Measurements from ENCODE around the gene SLC29A3. TPM values are rescaled to one million over a fixed set of nuclear protein-coding genes. Genes with fewer than 3 reads are reported as not detected.

SLC29A3 gene
- total RNA-seq, 1 donor from 2014 or later: 11.4 TPM

DNA sequence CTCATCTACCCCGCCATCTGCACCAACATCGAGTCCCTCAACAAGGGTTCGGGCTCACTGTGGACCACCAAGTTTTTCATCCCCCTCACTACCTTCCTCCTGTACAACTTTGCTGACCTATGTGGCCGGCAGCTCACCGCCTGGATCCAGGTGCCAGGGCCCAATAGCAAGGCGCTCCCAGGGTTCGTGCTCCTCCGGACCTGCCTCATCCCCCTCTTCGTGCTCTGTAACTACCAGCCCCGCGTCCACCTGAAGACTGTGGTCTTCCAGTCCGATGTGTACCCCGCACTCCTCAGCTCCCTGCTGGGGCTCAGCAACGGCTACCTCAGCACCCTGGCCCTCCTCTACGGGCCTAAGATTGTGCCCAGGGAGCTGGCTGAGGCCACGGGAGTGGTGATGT is 43.1 kb downstream of the SLC29A3 start:
- no peaks in the 10 kb centered on the region for H3K27me3 Mint-ChIP-seq (ENCODE audit: low read depth)
- TF ChIP-seq, protein P1, sequence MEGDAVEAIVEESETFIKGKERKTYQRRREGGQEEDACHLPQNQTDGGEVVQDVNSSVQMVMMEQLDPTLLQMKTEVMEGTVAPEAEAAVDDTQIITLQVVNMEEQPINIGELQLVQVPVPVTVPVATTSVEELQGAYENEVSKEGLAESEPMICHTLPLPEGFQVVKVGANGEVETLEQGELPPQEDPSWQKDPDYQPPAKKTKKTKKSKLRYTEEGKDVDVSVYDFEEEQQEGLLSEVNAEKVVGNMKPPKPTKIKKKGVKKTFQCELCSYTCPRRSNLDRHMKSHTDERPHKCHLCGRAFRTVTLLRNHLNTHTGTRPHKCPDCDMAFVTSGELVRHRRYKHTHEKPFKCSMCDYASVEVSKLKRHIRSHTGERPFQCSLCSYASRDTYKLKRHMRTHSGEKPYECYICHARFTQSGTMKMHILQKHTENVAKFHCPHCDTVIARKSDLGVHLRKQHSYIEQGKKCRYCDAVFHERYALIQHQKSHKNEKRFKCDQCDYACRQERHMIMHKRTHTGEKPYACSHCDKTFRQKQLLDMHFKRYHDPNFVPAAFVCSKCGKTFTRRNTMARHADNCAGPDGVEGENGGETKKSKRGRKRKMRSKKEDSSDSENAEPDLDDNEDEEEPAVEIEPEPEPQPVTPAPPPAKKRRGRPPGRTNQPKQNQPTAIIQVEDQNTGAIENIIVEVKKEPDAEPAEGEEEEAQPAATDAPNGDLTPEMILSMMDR (IDR thresholded peaks at IDR 0.05; ENCODE audit: unreplicated experiment): no peak
- H3K4me3 Mint-ChIP-seq: no peak overlapping the region
- H3K9me3 Mint-ChIP-seq: no peaks in the 10 kb centered on the region
- H3K27ac Mint-ChIP-seq: no peak overlapping the region
- DNase-seq (ENCODE audit: low spot score in 2 of 2, unreplicated experiment in 2 of 2): no peak
- no peaks in the 10 kb centered on the region for H3K4me1 Mint-ChIP-seq
- peaks cover 33% of the 10 kb centered on the region for H3K36me3 Mint-ChIP-seq

- Mint-ChIP-seq H3K36me3 (peaks cover 23% of the 10 kb centered on the region), H3K9me3 (no peaks in the 10 kb centered on the region), H3K4me1 (no peaks in the 10 kb centered on the region), H3K27ac (no peak overlapping the region), H3K27me3 (ENCODE audit: low read depth) (no peaks in the 10 kb centered on the region), H3K4me3 (no peak overlapping the region)
- TF ChIP-seq, protein P1 (IDR thresholded peaks at IDR 0.05; ENCODE audit: unreplicated experiment): no peak
- DNase-seq (ENCODE audit: low spot score in 2 of 2, unreplicated experiment in 2 of 2): no peak
Observed at GRCh38 chr10:71363936-71364335, 44.9 kb downstream of the SLC29A3 start.

DNA sequence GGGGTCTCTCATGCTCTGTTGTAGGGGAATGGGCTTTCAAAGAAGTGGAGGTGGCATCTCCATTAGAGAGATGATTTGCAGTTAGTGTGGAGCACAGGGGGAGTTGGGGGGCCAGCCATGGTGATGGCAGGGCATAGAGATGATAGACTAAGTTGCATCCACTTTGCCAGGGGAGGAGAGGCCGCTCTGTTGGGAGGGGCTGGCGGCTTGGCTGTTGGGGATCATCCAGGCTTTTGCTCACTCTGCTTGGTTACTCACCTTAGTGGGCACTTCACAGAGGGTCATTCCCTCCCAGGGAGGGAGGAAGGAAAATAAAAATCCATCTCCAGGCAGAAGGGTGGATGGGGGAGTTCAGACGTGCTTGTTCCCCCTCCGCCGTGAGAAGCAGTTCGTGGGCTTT is 46.3 kb downstream of the SLC29A3 start:
- no peak overlapping the region for H3K4me3 Mint-ChIP-seq
- TF ChIP-seq, protein P1 (IDR thresholded peaks at IDR 0.05; ENCODE audit: unreplicated experiment): no peak
- H3K36me3 Mint-ChIP-seq: peaks cover 15% of the 10 kb centered on the region
- DNase-seq (ENCODE audit: low spot score in 2 of 2, unreplicated experiment in 2 of 2): no peak
- peaks cover 3% of the 10 kb centered on the region for H3K27me3 Mint-ChIP-seq (ENCODE audit: low read depth)
- H3K4me1 Mint-ChIP-seq: no peaks in the 10 kb centered on the region
- no peaks in the 10 kb centered on the region for H3K9me3 Mint-ChIP-seq
- H3K27ac Mint-ChIP-seq: no peak overlapping the region

DNA sequence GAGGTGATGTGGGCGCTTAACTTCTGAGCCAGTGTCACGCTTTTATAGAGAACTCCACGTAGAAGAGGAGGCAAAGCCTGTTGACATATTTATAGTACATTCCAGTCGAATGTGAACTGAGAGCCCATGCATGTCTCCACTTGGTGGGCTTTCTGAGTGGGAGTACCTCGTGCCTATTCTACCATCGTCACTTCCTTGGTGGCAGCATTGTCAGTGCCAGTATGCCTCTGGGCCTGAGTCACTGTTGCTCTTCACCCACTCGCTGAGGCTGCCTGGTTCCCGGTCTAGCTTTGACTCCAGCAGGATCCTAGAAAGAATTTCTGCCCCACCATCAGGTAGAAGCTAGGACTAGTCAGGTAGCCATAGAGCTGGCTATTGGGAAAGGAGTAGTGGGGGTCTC is 47.6 kb downstream of the SLC29A3 start:
- Mint-ChIP-seq H3K27me3 (ENCODE audit: low read depth) (peaks cover 10% of the 10 kb centered on the region), H3K27ac (no peak overlapping the region)
- TF ChIP-seq, protein P1 (IDR thresholded peaks at IDR 0.05; ENCODE audit: unreplicated experiment): no peak

DNA sequence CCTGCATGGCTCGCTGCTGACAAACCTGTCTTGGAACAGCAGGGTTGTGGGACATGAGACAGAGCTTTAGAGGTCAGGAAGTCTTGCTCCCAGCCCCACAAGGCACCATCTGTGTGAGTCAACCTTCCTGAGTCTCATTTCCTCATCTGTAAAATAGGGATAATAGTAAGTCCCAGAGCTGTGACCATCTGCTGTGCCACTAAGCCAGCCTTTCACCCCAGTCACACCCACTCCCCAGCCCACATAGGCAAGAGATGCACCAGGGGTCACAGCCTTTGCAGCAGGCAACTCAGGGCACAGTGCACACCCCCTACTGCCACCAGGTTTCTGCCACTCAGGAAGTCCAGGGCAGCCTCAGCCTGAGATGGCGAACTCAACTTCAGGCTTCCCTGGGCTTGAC is 48.2 kb downstream of the SLC29A3 start:
- Mint-ChIP-seq H3K9me3 (no peaks in the 10 kb centered on the region), H3K27me3 (ENCODE audit: low read depth) (peaks cover 14% of the 10 kb centered on the region), H3K4me3 (no peak overlapping the region), H3K27ac (no peak overlapping the region), H3K4me1 (no peaks in the 10 kb centered on the region), H3K36me3 (peaks cover 10% of the 10 kb centered on the region)
- TF ChIP-seq, protein P1 (IDR thresholded peaks at IDR 0.05; ENCODE audit: unreplicated experiment): no peak
- no peak for DNase-seq (ENCODE audit: low spot score in 2 of 2, unreplicated experiment in 2 of 2)

More for the DNA sequence above, 47.6 kb downstream of the SLC29A3 start:
- Mint-ChIP-seq H3K9me3 (no peaks in the 10 kb centered on the region), H3K4me3 (no peak overlapping the region), H3K36me3 (peaks cover 15% of the 10 kb centered on the region), H3K4me1 (no peaks in the 10 kb centered on the region)
- no peak for DNase-seq (ENCODE audit: low spot score in 2 of 2, unreplicated experiment in 2 of 2)

- H3K27ac Mint-ChIP-seq: no peak overlapping the region
- no peaks in the 10 kb centered on the region for H3K4me1 Mint-ChIP-seq
- H3K4me3 Mint-ChIP-seq: no peak overlapping the region
- H3K27me3 Mint-ChIP-seq (ENCODE audit: low read depth): peaks cover 17% of the 10 kb centered on the region
- no peaks in the 10 kb centered on the region for H3K9me3 Mint-ChIP-seq
- no peak for DNase-seq (ENCODE audit: low spot score in 2 of 2, unreplicated experiment in 2 of 2)
- TF ChIP-seq, protein P1 (IDR thresholded peaks at IDR 0.05; ENCODE audit: unreplicated experiment): no peak
- H3K36me3 Mint-ChIP-seq: peaks cover 6% of the 10 kb centered on the region
Observed at GRCh38 chr10:71368176-71368575, 49.1 kb downstream of the SLC29A3 start.

All from mesothelial cell of epicardium (in vitro differentiated cells).